PC-9 (cell line): ENCODE data around the gene HTR3D.

ENCODE experiments used
- EZH2 ChIP-seq: fragments of 200-600 bp; sonication (generic); IDR thresholded peaks from 2 replicates; pipeline ENCODE4 v1.8.0; 2017; ENCODE audit warnings: antibody characterized with exemption, low read depth
- TF ChIP-seq, protein P1 (sequence below): fragments of 200-600 bp; sonication (generic); conservative IDR thresholded peaks from 2 replicates; pipeline ENCODE4 v1.6.1; 2017; ENCODE audit warnings: mixed run types, antibody characterized with exemption, mild to moderate bottlenecking, moderate library complexity

DNA sequence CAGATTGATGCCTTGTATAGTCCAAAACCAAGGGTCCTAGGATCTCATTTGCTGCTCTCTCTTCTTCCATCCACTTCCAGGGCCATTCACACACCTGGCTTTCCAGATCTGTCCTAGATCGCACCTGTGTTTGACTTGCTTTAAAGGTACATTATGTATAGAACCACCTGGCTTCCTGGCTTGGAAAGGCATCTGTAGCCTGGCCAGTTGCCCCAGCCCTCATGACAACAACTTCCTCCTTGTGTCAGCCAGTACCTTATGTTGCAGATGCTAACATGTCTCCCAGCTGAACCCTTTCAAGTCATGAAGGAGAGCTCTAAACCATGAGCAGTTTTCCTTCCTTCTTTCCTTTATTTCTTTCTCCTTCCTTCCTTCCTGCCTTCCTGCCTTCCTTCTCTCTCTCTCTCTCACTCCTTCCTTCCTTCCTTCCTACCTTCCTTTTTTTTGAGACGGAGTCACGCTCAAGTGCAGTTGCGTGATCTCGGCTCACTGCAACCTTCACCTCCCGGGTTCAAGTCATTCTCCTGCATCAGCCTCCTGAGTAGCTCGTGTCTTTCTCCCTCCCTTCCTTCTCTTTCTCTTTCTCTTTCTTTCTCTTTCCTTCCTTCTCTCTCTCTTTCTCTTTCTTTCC, 18.8 kb downstream of the HTR3D start:
- TF ChIP-seq, protein P1, sequence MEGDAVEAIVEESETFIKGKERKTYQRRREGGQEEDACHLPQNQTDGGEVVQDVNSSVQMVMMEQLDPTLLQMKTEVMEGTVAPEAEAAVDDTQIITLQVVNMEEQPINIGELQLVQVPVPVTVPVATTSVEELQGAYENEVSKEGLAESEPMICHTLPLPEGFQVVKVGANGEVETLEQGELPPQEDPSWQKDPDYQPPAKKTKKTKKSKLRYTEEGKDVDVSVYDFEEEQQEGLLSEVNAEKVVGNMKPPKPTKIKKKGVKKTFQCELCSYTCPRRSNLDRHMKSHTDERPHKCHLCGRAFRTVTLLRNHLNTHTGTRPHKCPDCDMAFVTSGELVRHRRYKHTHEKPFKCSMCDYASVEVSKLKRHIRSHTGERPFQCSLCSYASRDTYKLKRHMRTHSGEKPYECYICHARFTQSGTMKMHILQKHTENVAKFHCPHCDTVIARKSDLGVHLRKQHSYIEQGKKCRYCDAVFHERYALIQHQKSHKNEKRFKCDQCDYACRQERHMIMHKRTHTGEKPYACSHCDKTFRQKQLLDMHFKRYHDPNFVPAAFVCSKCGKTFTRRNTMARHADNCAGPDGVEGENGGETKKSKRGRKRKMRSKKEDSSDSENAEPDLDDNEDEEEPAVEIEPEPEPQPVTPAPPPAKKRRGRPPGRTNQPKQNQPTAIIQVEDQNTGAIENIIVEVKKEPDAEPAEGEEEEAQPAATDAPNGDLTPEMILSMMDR, result no peak
- no peak for TF ChIP-seq EZH2
